Kidney (tissue), 14 donors: ENCODE data around the gene ZBBX. TPM values are rescaled to one million over a fixed set of nuclear protein-coding genes. Genes with fewer than 3 reads are reported as not detected.

ENCODE experiments used
- DNase-seq, 5 donors: peaks; one replicate each; pipeline ENCODE4 v3.0.0-alpha.2; 2013 to 2020
- FAIRE-seq: peaks from 2 replicates; lab custom pipeline; 2012; peaks lifted over from hg19 to GRCh38; lab: Jason Lieb, UNC
- H3K27ac ChIP-seq, 2 donors: one replicate each; pipeline ENCODE4 v1.7.0; 2013; ENCODE audit warnings: low read depth in 2 of 2, low read length in 2 of 2, inconsistent platforms in 1 of 2
- H3K27me3 ChIP-seq: one replicate; pipeline ENCODE4 v1.7.1; 2013; ENCODE audit warnings: low read length, inconsistent platforms; ENCODE audit not compliant: control insufficient read depth, insufficient read depth
- H3K36me3 ChIP-seq, 3 donors: one replicate each; pipeline versions ENCODE4 v1.7.0 to v1.7.1; 2013; ENCODE audit warnings: low read length in 3 of 3, control low read depth in 1 of 3, inconsistent platforms in 1 of 3; ENCODE audit not compliant: insufficient read depth in 3 of 3, control insufficient read depth in 2 of 3
- H3K4me1 ChIP-seq, 3 donors: one replicate each; pipeline versions ENCODE4 v1.7.0 to v1.7.1; 2013; ENCODE audit warnings: low read length in 3 of 3, inconsistent platforms in 1 of 3, low read depth in 1 of 3; ENCODE audit not compliant: control insufficient read depth in 2 of 3, insufficient read depth in 2 of 3
- H3K4me3 ChIP-seq, 3 donors: one replicate each; pipeline versions ENCODE4 v1.7.0 to v1.8.1; 2013; ENCODE audit warnings: low read length in 3 of 3, control low read depth in 1 of 3, inconsistent platforms in 1 of 3
- H3K9ac ChIP-seq, 3 donors: one replicate each; pipeline versions ENCODE4 v1.7.0 to v1.7.1; 2013; ENCODE audit warnings: low read length in 3 of 3, control low read depth in 1 of 3, inconsistent platforms in 1 of 3
- H3K9me3 ChIP-seq, 3 donors: one replicate each; pipeline versions ENCODE4 v1.7.0 to v1.7.1; 2013; ENCODE audit warnings: low read length in 3 of 3, control low read depth in 1 of 3, inconsistent platforms in 1 of 3; ENCODE audit not compliant: control insufficient read depth in 2 of 3, insufficient read depth in 1 of 3
- intact Hi-C: fragments of 100-400 bp; cut with DNase I; formaldehyde crosslinking; loops from one replicate; pipeline ENCODE4 v1.11.1; 2022
- polyA plus RNA-seq: library from polyadenylated mRNA; stranded (reverse); fragments of 350-450 nt; fragmentation: Illumina TruSeq; extraction: RNeasy Lipid Tissue Mini Kit (QIAGEN cat#74804); gene quantifications from one replicate; pipeline ENCODE4 v1.2.3, GENCODE V29; 2014; ENCODE audit warnings: low read depth, low replicate concordance; ENCODE audit not compliant: insufficient read depth
- total RNA-seq: library from RNA; stranded (reverse); fragmentation: NEBNext Ultra II Directional; extraction: Animal tissue kit (Norgen Biotek cat#: 25700); gene quantifications from one replicate; pipeline ENCODE4 v1.2.1, GENCODE V29; 2021
- TF ChIP-seq, protein P1 (sequence below): IDR thresholded peaks from 3 replicates; pipeline ENCODE4 v1.5.1; 2012; ENCODE audit warnings: mild to moderate bottlenecking, moderate library complexity, borderline replicate concordance; ENCODE audit not compliant: insufficient read depth; ENCODE audit errors: extremely low read depth
- donor health status: control.
- donor health status: control.
- donor health status: control.
- donor health status: control.
- donor health status: control.
- donor health status: DM: yes; HTN: yes; CAD: no.
- donor health status: Normal renal cell carcinoma (clear cell type).

ZBBX gene
- total and polyA plus RNA-seq, 2 donors from 2014 or later: 0.73 to 1.2 TPM

DNA sequence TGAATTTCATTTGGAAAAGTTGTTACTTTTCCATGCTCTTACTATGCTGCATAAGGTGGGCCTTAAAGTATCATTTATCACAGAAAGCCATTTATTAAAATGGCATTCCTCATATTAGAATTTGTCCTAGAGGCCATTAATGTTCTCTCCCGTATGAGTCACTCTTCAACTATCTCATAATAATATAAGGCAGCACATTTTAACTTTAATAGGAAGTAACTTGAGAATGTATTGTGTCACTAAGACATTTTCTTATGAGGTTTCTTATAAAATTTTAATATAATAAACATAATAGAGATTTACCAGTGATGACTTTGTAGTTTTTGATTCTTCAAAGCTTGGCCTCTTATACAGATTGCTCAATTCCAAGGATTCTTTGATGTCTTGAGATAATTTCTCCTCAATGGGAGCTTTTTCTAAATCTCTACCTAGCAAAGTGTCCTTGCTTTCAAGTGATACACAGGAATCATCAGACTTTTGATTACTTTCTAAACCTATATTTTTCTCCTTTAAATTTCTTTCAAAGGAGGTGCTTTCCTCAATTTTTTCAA, 74.7 kb downstream of the ZBBX start:
- DNase-seq: no peak
- H3K27me3 ChIP-seq: no peaks in the 10 kb centered on the region
- H3K9me3 ChIP-seq: no peaks in the 10 kb centered on the region
- FAIRE-seq: no peak
- no peak overlapping the region for H3K27ac ChIP-seq
- peaks cover 0 to 3% (median 0%) of the 10 kb centered on the region in 3 donors for H3K4me1 ChIP-seq
- H3K4me3 ChIP-seq: no peak overlapping the region
- intact Hi-C loops: no loop called here
- TF ChIP-seq, protein P1, sequence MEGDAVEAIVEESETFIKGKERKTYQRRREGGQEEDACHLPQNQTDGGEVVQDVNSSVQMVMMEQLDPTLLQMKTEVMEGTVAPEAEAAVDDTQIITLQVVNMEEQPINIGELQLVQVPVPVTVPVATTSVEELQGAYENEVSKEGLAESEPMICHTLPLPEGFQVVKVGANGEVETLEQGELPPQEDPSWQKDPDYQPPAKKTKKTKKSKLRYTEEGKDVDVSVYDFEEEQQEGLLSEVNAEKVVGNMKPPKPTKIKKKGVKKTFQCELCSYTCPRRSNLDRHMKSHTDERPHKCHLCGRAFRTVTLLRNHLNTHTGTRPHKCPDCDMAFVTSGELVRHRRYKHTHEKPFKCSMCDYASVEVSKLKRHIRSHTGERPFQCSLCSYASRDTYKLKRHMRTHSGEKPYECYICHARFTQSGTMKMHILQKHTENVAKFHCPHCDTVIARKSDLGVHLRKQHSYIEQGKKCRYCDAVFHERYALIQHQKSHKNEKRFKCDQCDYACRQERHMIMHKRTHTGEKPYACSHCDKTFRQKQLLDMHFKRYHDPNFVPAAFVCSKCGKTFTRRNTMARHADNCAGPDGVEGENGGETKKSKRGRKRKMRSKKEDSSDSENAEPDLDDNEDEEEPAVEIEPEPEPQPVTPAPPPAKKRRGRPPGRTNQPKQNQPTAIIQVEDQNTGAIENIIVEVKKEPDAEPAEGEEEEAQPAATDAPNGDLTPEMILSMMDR: no peak
- H3K9ac ChIP-seq: no peak overlapping the region
- no peaks in the 10 kb centered on the region for H3K36me3 ChIP-seq

DNA sequence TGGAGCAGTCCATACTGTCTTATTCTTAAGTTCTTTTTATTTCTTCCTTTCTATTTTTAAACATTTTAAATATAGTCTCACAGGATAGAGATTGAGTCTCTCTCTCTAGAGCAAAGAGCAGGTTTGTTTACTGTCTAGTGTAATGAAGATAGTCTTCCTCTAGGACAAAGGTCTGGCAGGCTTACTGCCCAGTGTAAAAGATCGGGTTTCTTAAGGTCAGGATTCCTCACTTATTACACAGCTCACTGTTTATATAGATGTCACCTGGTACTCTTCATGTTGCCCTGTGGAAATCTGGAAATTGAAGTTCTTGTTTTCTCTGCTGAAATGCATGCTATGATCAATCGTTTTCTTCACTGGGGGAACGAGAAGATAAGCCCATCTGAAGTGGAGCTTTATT, 76.0 kb downstream of the ZBBX start:
- Histone ChIP-seq H3K4me1 (peaks cover 0 to 3% (median 0%) of the 10 kb centered on the region in 3 donors), H3K36me3 (no peaks in the 10 kb centered on the region), H3K4me3 (no peak overlapping the region), H3K27me3 (no peaks in the 10 kb centered on the region), H3K9me3 (no peaks in the 10 kb centered on the region), H3K9ac (no peak overlapping the region), H3K27ac (no peak overlapping the region)
- TF ChIP-seq, protein P1: no peak
- FAIRE-seq (no peak), DNase-seq (peak in 2 of 5 donors; percentile 58 to 69)
- intact Hi-C loops: no loop called here

DNA sequence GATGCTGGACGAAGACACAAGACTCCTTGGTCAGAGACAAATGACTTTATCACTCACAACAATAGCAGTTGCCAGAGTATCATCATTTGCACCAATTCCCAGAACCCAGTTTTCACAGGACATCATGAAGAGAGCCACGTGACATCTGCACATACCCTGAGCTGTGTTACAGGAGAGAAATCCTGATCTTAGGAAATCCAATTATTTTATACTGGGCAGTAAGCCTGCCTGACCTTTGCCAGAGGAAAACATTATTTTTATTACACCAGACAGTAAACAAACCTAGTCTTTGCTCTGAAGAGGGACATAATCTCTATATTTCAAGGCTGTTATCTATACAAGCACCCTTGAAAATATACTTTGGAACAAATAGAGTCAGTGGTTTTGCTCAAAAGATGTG, 77.4 kb downstream of the ZBBX start:
- intact Hi-C loops: no loop called here
- H3K9ac ChIP-seq: no peak overlapping the region
- peaks cover 0 to 3% (median 0%) of the 10 kb centered on the region in 3 donors for H3K4me1 ChIP-seq
- no peaks in the 10 kb centered on the region for H3K27me3 ChIP-seq
- TF ChIP-seq, protein P1: no peak
- no peaks in the 10 kb centered on the region for H3K9me3 ChIP-seq
- DNase-seq: no peak
- H3K36me3 ChIP-seq: no peaks in the 10 kb centered on the region
- FAIRE-seq: no peak
- H3K27ac ChIP-seq: no peak overlapping the region
- no peak overlapping the region for H3K4me3 ChIP-seq

DNA sequence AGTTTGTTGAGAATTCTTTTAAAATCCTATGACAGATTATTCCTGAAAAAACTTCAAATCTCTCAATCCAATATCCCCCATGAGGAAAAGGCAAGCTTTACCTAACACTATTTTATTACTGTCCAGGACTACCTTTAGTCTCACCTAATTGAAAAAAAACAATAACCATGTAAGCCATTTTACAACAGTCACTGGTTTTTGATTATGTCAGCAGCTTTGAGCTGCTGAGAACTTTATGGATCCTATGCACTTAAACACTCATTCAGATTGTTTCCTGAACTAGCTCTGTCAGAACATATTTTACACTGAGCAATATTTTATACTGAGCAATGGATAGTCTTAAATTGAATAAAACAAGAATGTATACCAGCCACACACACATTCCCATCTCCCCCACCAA, 79.9 kb downstream of the ZBBX start:
- Histone ChIP-seq H3K36me3 (no peaks in the 10 kb centered on the region), H3K4me1 (peaks cover 0 to 3% (median 0%) of the 10 kb centered on the region in 3 donors), H3K9me3 (no peaks in the 10 kb centered on the region), H3K27ac (no peak overlapping the region), H3K27me3 (no peaks in the 10 kb centered on the region), H3K4me3 (no peak overlapping the region), H3K9ac (no peak overlapping the region)
- intact Hi-C loops: no loop called here
- FAIRE-seq: no peak
- no peak for DNase-seq
- TF ChIP-seq, protein P1: no peak
